HG02763 (cell line): ENCODE measurements around the gene ZKSCAN7.
"Not testable (repeated sequence)": the region's sequence is repeated elsewhere in the genome, so short reads cannot be mapped to it uniquely, and the experiment has no call there.

Source experiments
- ATAC-seq: cut with Tn5 transposase; IDR thresholded peaks from one replicate; pipeline ENCODE4 v1.9.1; 2021; ENCODE audit warnings: mild to moderate bottlenecking, moderate library complexity; ENCODE audit not compliant: unreplicated experiment

ZKSCAN7 gene

GRCh38 chr3:44554626-44555592 is at the start of gene ZKSCAN7:
TSS of gene ZKSCAN7 (plus strand) at chr3:44555193. CDS start at chr3:44557048, 1,855 bp downstream.
- ATAC-seq, result peak; percentile 58

GRCh38 chr3:44506556-44506955 is 48.4 kb upstream of the ZKSCAN7 start:
- no peak for ATAC-seq

- ATAC-seq, result no peak
Measured at GRCh38 chr3:44506961-44507360, 48.0 kb upstream of the ZKSCAN7 start.

- no peak for ATAC-seq
Measured at GRCh38 chr3:44509393-44509921, 45.5 kb upstream of the ZKSCAN7 start.

- peak; percentile 40 for ATAC-seq
Measured at GRCh38 chr3:44510000-44510368, 45.0 kb upstream of the ZKSCAN7 start.

- no peak for ATAC-seq
Measured at GRCh38 chr3:44511238-44511566, 43.8 kb upstream of the ZKSCAN7 start.

GRCh38 chr3:44513513-44513912 is 41.5 kb upstream of the ZKSCAN7 start:
- no peak for ATAC-seq

- no peak for ATAC-seq
Measured at GRCh38 chr3:44516230-44516629, 38.8 kb upstream of the ZKSCAN7 start.

- ATAC-seq, result no peak
Measured at GRCh38 chr3:44518782-44519156, 36.2 kb upstream of the ZKSCAN7 start.

- no peak for ATAC-seq
Measured at GRCh38 chr3:44521721-44522120, 33.3 kb upstream of the ZKSCAN7 start.

- ATAC-seq, result no peak
Measured at GRCh38 chr3:44522494-44522933, 32.5 kb upstream of the ZKSCAN7 start.

GRCh38 chr3:44525060-44525459 is 29.9 kb upstream of the ZKSCAN7 start:
- no peak for ATAC-seq

GRCh38 chr3:44529927-44530326 is 25.1 kb upstream of the ZKSCAN7 start:
- no peak for ATAC-seq

- no peak for ATAC-seq
Measured at GRCh38 chr3:44530911-44531310, 24.1 kb upstream of the ZKSCAN7 start.

- ATAC-seq, result not testable (repeated sequence)
Measured at GRCh38 chr3:44534659-44535058, 20.3 kb upstream of the ZKSCAN7 start.

GRCh38 chr3:44535364-44535763 is 19.6 kb upstream of the ZKSCAN7 start:
- no peak for ATAC-seq

- not testable (repeated sequence) for ATAC-seq
Measured at GRCh38 chr3:44544811-44545210, 10.2 kb upstream of the ZKSCAN7 start.

GRCh38 chr3:44555723-44556122 is 730 bp downstream of the ZKSCAN7 start:
- ATAC-seq, result no peak

GRCh38 chr3:44557074-44557473 is 2.1 kb downstream of the ZKSCAN7 start:
- ATAC-seq, result no peak

GRCh38 chr3:44561076-44561475 is 6.1 kb downstream of the ZKSCAN7 start:
- ATAC-seq, result no peak

GRCh38 chr3:44562147-44562546 is 7.2 kb downstream of the ZKSCAN7 start:
- no peak for ATAC-seq

- no peak for ATAC-seq
Measured at GRCh38 chr3:44568561-44568960, 13.6 kb downstream of the ZKSCAN7 start.
